Tibial nerve (tissue), 4 donors: ENCODE results near the gene ENTPD1. TPM values are rescaled to one million over a fixed set of nuclear protein-coding genes. Genes with fewer than 3 reads are reported as not detected.

ENCODE experiments used
- DNase-seq, 2 donors: peaks; one replicate each; pipeline ENCODE4 v3.0.0-alpha.2; 2019; ENCODE audit warnings: low spot score in 2 of 2
- H3K27ac ChIP-seq, 4 donors: fragments of 200-600 bp; sonication (generic) in 3 of 4; one replicate each; pipeline ENCODE4 v1.5.1; 2017 to 2019; ENCODE audit warnings: mild to moderate bottlenecking in 1 of 4
- H3K27me3 ChIP-seq, 2 donors: fragments of 200-600 bp; sonication (generic) in 1 of 2; one replicate each; pipeline versions ENCODE4 v1.5.1 to v1.6.0; 2017 to 2019
- H3K36me3 ChIP-seq, 3 donors: fragments of 200-600 bp; sonication (generic); one replicate each; pipeline ENCODE4 v1.5.1; 2018 to 2019
- H3K4me1 ChIP-seq, 4 donors: fragments of 200-600 bp; sonication (generic) in 3 of 4; one replicate each; pipeline ENCODE4 v1.5.1; 2017 to 2019
- H3K4me3 ChIP-seq, 4 donors: fragments of 200-600 bp; sonication (generic) in 3 of 4; one replicate each; pipeline ENCODE4 v1.5.1; 2017 to 2019; ENCODE audit warnings: mild to moderate bottlenecking in 1 of 4, moderate library complexity in 1 of 4
- H3K9me3 ChIP-seq, 4 donors: fragments of 200-600 bp; sonication (generic) in 3 of 4; one replicate each; pipeline ENCODE4 v1.5.1; 2017 to 2019
- CTCF ChIP-seq, 5 experiments: fragments of 200-600 bp in 3 of 5; fragments of 450-650 bp in 2 of 5; sonication (generic) in 3 of 5; IDR thresholded peaks; one replicate each; pipeline ENCODE4 v1.5.1; 2016 to 2019; ENCODE audit warnings: antibody characterized with exemption in 5 of 5, mild to moderate bottlenecking in 3 of 5, moderate library complexity in 2 of 5
- EP300 ChIP-seq, 2 donors: sonication (generic); formaldehyde crosslinking; IDR thresholded peaks; one replicate each; pipeline ENCODE4 v1.6.1; 2017; ENCODE audit warnings: antibody characterized with exemption in 2 of 2, mild to moderate bottlenecking in 1 of 2
- POLR2A ChIP-seq, 2 donors: fragments of 450-650 bp; IDR thresholded peaks; one replicate each; pipeline ENCODE4 v1.6.1; 2017; ENCODE audit warnings: antibody characterized with exemption in 2 of 2, mild to moderate bottlenecking in 2 of 2, moderate library complexity in 2 of 2
- WGBS, 2 donors: methylation state at CpG; one replicate each; pipeline ENCODE4 v1.1.5; 2018; 5-methylcytosine and 5-hydroxymethylcytosine counted together
- total RNA-seq, 4 donors: library from RNA; depleted of rRNA; stranded (reverse); fragments of >200 nt; gene quantifications; one replicate each; pipeline ENCODE4 v1.1.0, GENCODE V29; 2016

ENTPD1 gene
- total RNA-seq, 4 donors from 2014 or later = 12.6 to 33.0 (median 26.1) TPM

GRCh38 chr10:95739056-95739455 is 16.9 kb upstream of the ENTPD1 start:
- peaks cover 0 to 4% (median 0%) of the 10 kb centered on the region in 4 donors for H3K9me3 ChIP-seq
- DNase-seq = no peak
- H3K4me1 ChIP-seq = peaks cover 0 to 12% (median 0%) of the 10 kb centered on the region in 4 donors
- no peak for TF ChIP-seq CTCF (IDR thresholded peaks at IDR 0.05)
- no peak for TF ChIP-seq EP300 (IDR thresholded peaks at IDR 0.05)
- TF ChIP-seq POLR2A (IDR thresholded peaks at IDR 0.05) = no peak
- no peaks in the 10 kb centered on the region for H3K36me3 ChIP-seq
- H3K27me3 ChIP-seq = no peaks in the 10 kb centered on the region
- 93 to 94% methylated on average over 3 of the region's 3 CpGs for WGBS, 2 donors
- H3K27ac ChIP-seq = no peak overlapping the region
- H3K4me3 ChIP-seq = no peak overlapping the region

GRCh38 chr10:95741807-95742467 is 14.0 kb upstream of the ENTPD1 start:
- H3K4me3 ChIP-seq = no peak overlapping the region
- H3K27ac ChIP-seq = peak overlapping the region in 3 of 4 donors; percentile 29 to 49 (median 48)
- TF ChIP-seq POLR2A (IDR thresholded peaks at IDR 0.05) = no peak
- TF ChIP-seq CTCF (IDR thresholded peaks at IDR 0.05) = peak in 1 of 5 experiments; percentile 11
- TF ChIP-seq EP300 (IDR thresholded peaks at IDR 0.05) = peak; percentile 9 to 48
- H3K4me1 ChIP-seq = peaks cover 0 to 12% (median 0%) of the 10 kb centered on the region in 4 donors
- H3K9me3 ChIP-seq = peaks cover 0 to 4% (median 0%) of the 10 kb centered on the region in 4 donors
- 10 to 13% methylated on average over 6 of the region's 6 CpGs for WGBS, 2 donors
- no peaks in the 10 kb centered on the region for H3K27me3 ChIP-seq
- no peak for DNase-seq
- no peaks in the 10 kb centered on the region for H3K36me3 ChIP-seq

GRCh38 chr10:95742485-95742884 is 13.5 kb upstream of the ENTPD1 start:
- Histone ChIP-seq H3K27me3 (no peaks in the 10 kb centered on the region), H3K36me3 (no peaks in the 10 kb centered on the region), H3K9me3 (peaks cover 0 to 4% (median 0%) of the 10 kb centered on the region in 4 donors), H3K4me1 (peaks cover 0 to 12% (median 0%) of the 10 kb centered on the region in 4 donors), H3K4me3 (no peak overlapping the region), H3K27ac (peak overlapping the region in 3 of 4 donors; percentile 29 to 49 (median 48))
- 16 to 20% methylated on average over 3 of the region's 3 CpGs for WGBS, 2 donors
- TF ChIP-seq POLR2A (IDR thresholded peaks at IDR 0.05) = no peak
- TF ChIP-seq CTCF (IDR thresholded peaks at IDR 0.05) = no peak
- no peak for TF ChIP-seq EP300 (IDR thresholded peaks at IDR 0.05)
- DNase-seq = peak in 1 of 2 donors; percentile 16

- Histone ChIP-seq H3K9me3 (peaks cover 0 to 4% (median 0%) of the 10 kb centered on the region in 4 donors), H3K36me3 (no peaks in the 10 kb centered on the region), H3K27ac (peak overlapping the region in 2 of 4 donors; percentile 48 to 49), H3K4me1 (peaks cover 0 to 12% (median 0%) of the 10 kb centered on the region in 4 donors), H3K4me3 (no peak overlapping the region), H3K27me3 (no peaks in the 10 kb centered on the region)
- WGBS, 2 donors = 69 to 77% methylated on average over 2 of the region's 2 CpGs
- no peak for DNase-seq
- TF ChIP-seq POLR2A (IDR thresholded peaks at IDR 0.05) (no peak), CTCF (IDR thresholded peaks at IDR 0.05) (no peak), EP300 (IDR thresholded peaks at IDR 0.05) (no peak)
These were observed 12.9 kb upstream of the ENTPD1 start for GRCh38 chr10:95742962-95743535.

- H3K27me3 ChIP-seq = no peaks in the 10 kb centered on the region
- TF ChIP-seq EP300 (IDR thresholded peaks at IDR 0.05) = no peak
- no peak for TF ChIP-seq POLR2A (IDR thresholded peaks at IDR 0.05)
- no peak for TF ChIP-seq CTCF (IDR thresholded peaks at IDR 0.05)
- 83 to 95% methylated on average over 2 of the region's 2 CpGs for WGBS, 2 donors
- peaks cover 0 to 2% (median 0%) of the 10 kb centered on the region in 4 donors for H3K9me3 ChIP-seq
- no peak overlapping the region for H3K27ac ChIP-seq
- no peaks in the 10 kb centered on the region for H3K36me3 ChIP-seq
- no peak for DNase-seq
- no peak overlapping the region for H3K4me3 ChIP-seq
- peaks cover 0 to 12% (median 0%) of the 10 kb centered on the region in 4 donors for H3K4me1 ChIP-seq
These were observed 10.5 kb upstream of the ENTPD1 start for GRCh38 chr10:95745501-95745900.
